H1 (cell line): ENCODE data around the gene OPCML. TPM values are rescaled to one million over a fixed set of nuclear protein-coding genes. Genes with fewer than 3 reads are reported as not detected.

Experiments
- BACH1 ChIP-seq: IDR thresholded peaks from 2 replicates; pipeline ENCODE4 v1.6.1; 2012; ENCODE audit warnings: low read length, improper control_type of control experiment
- CHD7 ChIP-seq: fragments of 300-600 bp; sonication (generic); IDR thresholded peaks from 2 replicates; pipeline ENCODE4 v1.7.1; 2012; ENCODE audit warnings: low read length, moderate library complexity, mild to moderate bottlenecking, inconsistent platforms; ENCODE audit not compliant: insufficient replicate concordance
- EGR1 ChIP-seq: IDR thresholded peaks from 2 replicates; pipeline ENCODE4 v1.6.1; 2011; ENCODE audit warnings: low read depth, low read length, borderline replicate concordance
- HDAC2 ChIP-seq, 2 experiments: fragments of 300-600 bp in 1 of 2; sonication (generic) in 1 of 2; IDR thresholded peaks; 2 replicates each; pipeline ENCODE4 v1.6.1; 2011 to 2012; ENCODE audit warnings: low read depth in 2 of 2, low read length in 2 of 2, mild to moderate bottlenecking in 2 of 2, moderate library complexity in 2 of 2, borderline replicate concordance in 1 of 2, inconsistent platforms in 1 of 2
- HDAC6 ChIP-seq: IDR thresholded peaks from one replicate; pipeline ENCODE4 v1.7.1; 2012; ENCODE audit warnings: low read depth, mild to moderate bottlenecking, inconsistent platforms, low read length, moderate library complexity
- RFX5 ChIP-seq: IDR thresholded peaks from 2 replicates; pipeline ENCODE4 v1.6.1; 2011; ENCODE audit warnings: low read depth, low read length, improper control_type of control experiment, borderline replicate concordance
- RNF2 ChIP-seq: fragments of 200-900, 300-1000 bp; sonication (generic); IDR thresholded peaks from 2 replicates; pipeline ENCODE4 v1.7.1; 2016; ENCODE audit warnings: borderline replicate concordance, low read depth, mild to moderate bottlenecking, antibody characterized with exemption, low read length; ENCODE audit not compliant: poor library complexity, severe bottlenecking; ENCODE audit errors: missing control alignments
- SP2 ChIP-seq: IDR thresholded peaks from 2 replicates; pipeline ENCODE4 v1.6.1; 2012; ENCODE audit warnings: mild to moderate bottlenecking, low read length, inconsistent platforms
- SUZ12 ChIP-seq: fragments of 200-600 bp; sonication (generic); IDR thresholded peaks from 2 replicates; pipeline ENCODE4 v1.6.1; 2012; ENCODE audit warnings: mild to moderate bottlenecking, inconsistent platforms, low read length, moderate library complexity, mixed read lengths
- TAF1 ChIP-seq: IDR thresholded peaks from 2 replicates; pipeline ENCODE4 v1.6.1; 2011; ENCODE audit warnings: mild to moderate bottlenecking, low read depth, low read length
- TBP ChIP-seq: IDR thresholded peaks from 2 replicates; pipeline ENCODE4 v1.6.1; 2011; ENCODE audit warnings: low read depth, low read length, improper control_type of control experiment
- YY1 ChIP-seq: IDR thresholded peaks from 2 replicates; pipeline ENCODE4 v1.6.1; 2011; ENCODE audit warnings: low read depth, mild to moderate bottlenecking, low read length
- polyA plus RNA-seq, 7 experiments: library from polyadenylated mRNA; depleted of rRNA in 3 of 7; stranded (reverse) in 5 of 7; unstranded in 2 of 7; fragments of >200 nt in 5 of 7; fragments of 200-250 nt in 2 of 7; gene quantifications; 1 replicate in 5 of 7; 2 replicates in 1 of 7; 4 replicates in 1 of 7; pipeline versions ENCODE4 v1.2.1 to v1.2.3, GENCODE V29; 2011 to 2013; ENCODE audit warnings: missing spikeins in 2 of 7, mixed read lengths in 2 of 7
- total RNA-seq: library from RNA; stranded (reverse); fragmentation: NEBNext Ultra II Directional; extraction: Animal tissue kit (Norgen Biotek cat#: 25700); gene quantifications from 2 replicates; pipeline ENCODE4 v1.2.1, GENCODE V29; 2021

OPCML gene
- total and polyA plus RNA-seq, 2 of the 8 experiments (the other 6 are each of a cell fraction or from before 2014, with no cell fraction given) = 2.3 to 3.1 TPM

- TF ChIP-seq CHD7 (no peak), SP2 (no peak), BACH1 (no peak), TAF1 (no peak), SUZ12 (no peak), TBP (no peak), EGR1 (no peak), HDAC6 (no peak), RFX5 (no peak), YY1 (no peak), RNF2 (no peak), HDAC2 (IDR thresholded peaks at IDR 0.05; ENCODE audit: borderline replicate concordance in 1 of 2, low read depth in 2 of 2, low read length in 2 of 2) (no peak)
These were observed 845.4 kb downstream of the OPCML start (continued) for GRCh38 chr11:132686886-132687285.
